Caco-2 (cell line): ENCODE measurements around the gene OTUB1. TPM values are rescaled to one million over a fixed set of nuclear protein-coding genes. Genes with fewer than 3 reads are reported as not detected.

Experiments used
- BruUV-seq: library from RNA; stranded (reverse); fragments of 400-500 nt; replicated peaks from 2 replicates; lab custom pipeline; 2021; lab: Mats Ljungman, UMichigan
- CTCF ChIA-PET: fragments of 300-600 bp; sonication (Branson Sonifier 250); formaldehyde crosslinking; loops from one replicate; lab custom pipeline; 2022; ENCODE audit warnings: antibody characterized with exemption; lab: Charles Lee
- POLR2A ChIA-PET: fragments of 300-600 bp; sonication (Branson Sonifier 250); formaldehyde crosslinking; loops from one replicate; lab custom pipeline; 2022; ENCODE audit warnings: antibody characterized with exemption; lab: Charles Lee
- DNase-seq, 2 experiments: peaks; one replicate each; pipeline versions ENCODE4 v3.0.0 to v3.0.0-alpha.2; 2020 to 2022
- H3K27me3 ChIP-seq: replicated peaks from 2 replicates; pipeline ENCODE4 v1.6.0; 2011; ENCODE audit warnings: low read length; ENCODE audit not compliant: control insufficient read depth, insufficient read depth
- H3K36me3 ChIP-seq: 2 replicates; pipeline ENCODE4 v1.5.1; 2011; ENCODE audit warnings: low read length; ENCODE audit not compliant: control insufficient read depth, insufficient read depth
- H3K4me1 ChIP-seq: fragments of 250-450 bp; sonication (Bioruptor Pico); 2 replicates; pipeline ENCODE4 v1.5.1; 2020; ENCODE audit warnings: mild to moderate bottlenecking
- H3K4me3 ChIP-seq: 2 replicates; pipeline ENCODE4 v1.5.1; 2011; ENCODE audit warnings: low read depth, mild to moderate bottlenecking, control low read depth, low read length
- H3K9me3 ChIP-seq: fragments of 250-450 bp; sonication (Bioruptor Pico); 2 replicates; pipeline ENCODE4 v1.5.1; 2020; ENCODE audit warnings: mild to moderate bottlenecking, moderate library complexity
- H3K27ac Mint-ChIP-seq: one replicate; pipeline ENCODE4 v1.8.0; 2022; ENCODE audit warnings: mixed read lengths; ENCODE audit not compliant: unreplicated experiment
- H3K27me3 Mint-ChIP-seq: one replicate; pipeline ENCODE4 v1.8.0; 2022; ENCODE audit warnings: mixed read lengths; ENCODE audit not compliant: insufficient read depth, unreplicated experiment
- H3K36me3 Mint-ChIP-seq: one replicate; pipeline ENCODE4 v1.8.0; 2022; ENCODE audit warnings: mild to moderate bottlenecking, mixed read lengths; ENCODE audit not compliant: insufficient read depth, unreplicated experiment
- H3K4me1 Mint-ChIP-seq: one replicate; pipeline ENCODE4 v1.8.0; 2022; ENCODE audit warnings: low read depth, mixed read lengths; ENCODE audit not compliant: unreplicated experiment
- H3K4me3 Mint-ChIP-seq: one replicate; pipeline ENCODE4 v1.8.0; 2022; ENCODE audit warnings: mild to moderate bottlenecking, moderate library complexity, mixed read lengths; ENCODE audit not compliant: unreplicated experiment
- H3K9me3 Mint-ChIP-seq: one replicate; pipeline ENCODE4 v1.8.0; 2022; ENCODE audit warnings: mixed read lengths; ENCODE audit not compliant: unreplicated experiment
- intact Hi-C: fragments of 100-400 bp; cut with micrococcal nuclease; formaldehyde crosslinking; loops from one replicate; pipeline ENCODE4 v1.10.0; 2022; ENCODE audit not compliant: unreplicated experiment
- total RNA-seq: library from RNA; stranded (reverse); gene quantifications from 2 replicates; pipeline ENCODE4 v1.2.3, GENCODE V29; 2022
- TF ChIP-seq, protein P1 (sequence below), 2 experiments: fragments of 200-600 bp in 1 of 2; IDR thresholded peaks; 1 replicate in 1 of 2; 2 replicates in 1 of 2; pipeline versions ENCODE4 v1.5.1 to v1.8.0; 2011 to 2022; ENCODE audit warnings: antibody characterized with exemption in 1 of 2, control low read depth in 1 of 2, inconsistent platforms in 1 of 2, low read depth in 1 of 2, low read length in 1 of 2, mild to moderate bottlenecking in 1 of 2, moderate library complexity in 1 of 2; ENCODE audit not compliant: insufficient read depth in 1 of 2, severe bottlenecking in 1 of 2, unreplicated experiment in 1 of 2

Gene OTUB1
- total RNA-seq, 1 experiment from 2014 or later: 152 TPM

DNA sequence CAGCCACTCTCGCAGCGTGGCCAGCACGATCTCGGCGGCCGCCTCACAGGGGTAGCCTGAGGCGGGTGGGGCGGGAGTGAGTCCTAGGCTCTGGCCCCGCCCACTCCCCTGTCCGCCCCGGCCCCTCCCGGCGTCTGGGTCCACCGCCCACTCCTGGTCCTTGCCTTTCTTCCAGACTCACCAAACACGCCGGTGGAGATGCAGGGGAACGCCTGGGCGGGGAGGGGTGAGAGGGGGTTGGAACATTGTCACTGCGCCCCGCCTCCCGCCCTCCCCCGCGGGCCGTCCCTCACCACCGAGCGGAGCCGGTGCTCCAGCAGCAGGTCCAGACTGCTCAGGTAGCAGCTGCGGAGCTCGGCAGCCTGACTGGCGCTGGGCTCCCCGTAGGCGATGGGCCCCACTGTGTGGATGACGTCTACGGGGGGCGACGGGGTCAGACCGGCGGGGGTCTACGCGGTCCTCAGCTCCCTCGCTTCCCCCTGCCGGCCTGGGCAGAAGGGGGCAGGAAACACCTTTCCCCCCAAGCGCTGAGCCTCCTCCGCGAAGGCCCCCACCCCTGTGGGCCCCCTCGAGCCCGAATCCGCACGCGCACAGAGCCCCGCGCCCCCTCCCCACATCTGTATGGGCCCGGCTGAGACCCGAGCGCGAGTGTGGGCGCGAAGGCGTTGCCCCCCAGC, 13.2 kb downstream of the OTUB1 start:
- intact Hi-C loops: no loop called here
- ChIA-PET POLR2A (no interaction called here), CTCF (no interaction called here)
- Mint-ChIP-seq H3K27ac (no peak overlapping the region), H3K9me3 (no peaks in the 10 kb centered on the region), H3K4me3 (no peak overlapping the region), H3K36me3 (peaks cover 66% of the 10 kb centered on the region), H3K27me3 (no peaks in the 10 kb centered on the region), H3K4me1 (no peaks in the 10 kb centered on the region)
- TF ChIP-seq, protein P1, sequence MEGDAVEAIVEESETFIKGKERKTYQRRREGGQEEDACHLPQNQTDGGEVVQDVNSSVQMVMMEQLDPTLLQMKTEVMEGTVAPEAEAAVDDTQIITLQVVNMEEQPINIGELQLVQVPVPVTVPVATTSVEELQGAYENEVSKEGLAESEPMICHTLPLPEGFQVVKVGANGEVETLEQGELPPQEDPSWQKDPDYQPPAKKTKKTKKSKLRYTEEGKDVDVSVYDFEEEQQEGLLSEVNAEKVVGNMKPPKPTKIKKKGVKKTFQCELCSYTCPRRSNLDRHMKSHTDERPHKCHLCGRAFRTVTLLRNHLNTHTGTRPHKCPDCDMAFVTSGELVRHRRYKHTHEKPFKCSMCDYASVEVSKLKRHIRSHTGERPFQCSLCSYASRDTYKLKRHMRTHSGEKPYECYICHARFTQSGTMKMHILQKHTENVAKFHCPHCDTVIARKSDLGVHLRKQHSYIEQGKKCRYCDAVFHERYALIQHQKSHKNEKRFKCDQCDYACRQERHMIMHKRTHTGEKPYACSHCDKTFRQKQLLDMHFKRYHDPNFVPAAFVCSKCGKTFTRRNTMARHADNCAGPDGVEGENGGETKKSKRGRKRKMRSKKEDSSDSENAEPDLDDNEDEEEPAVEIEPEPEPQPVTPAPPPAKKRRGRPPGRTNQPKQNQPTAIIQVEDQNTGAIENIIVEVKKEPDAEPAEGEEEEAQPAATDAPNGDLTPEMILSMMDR (IDR thresholded peaks at IDR 0.05; ENCODE audit: insufficient read depth in 1 of 2, low read depth in 1 of 2, low read length in 1 of 2, severe bottlenecking in 1 of 2, unreplicated experiment in 1 of 2): no peak
- no peaks in the 10 kb centered on the region for H3K4me1 ChIP-seq
- H3K4me3 ChIP-seq: no peak overlapping the region
- no TSS peak for BruUV-seq
- peak; percentile 52 to 75 for DNase-seq
- H3K27me3 ChIP-seq: no peaks in the 10 kb centered on the region
- H3K9me3 ChIP-seq: no peaks in the 10 kb centered on the region
- peaks cover 4% of the 10 kb centered on the region; the same call in 1 of the 2 replicates for H3K36me3 ChIP-seq

DNA sequence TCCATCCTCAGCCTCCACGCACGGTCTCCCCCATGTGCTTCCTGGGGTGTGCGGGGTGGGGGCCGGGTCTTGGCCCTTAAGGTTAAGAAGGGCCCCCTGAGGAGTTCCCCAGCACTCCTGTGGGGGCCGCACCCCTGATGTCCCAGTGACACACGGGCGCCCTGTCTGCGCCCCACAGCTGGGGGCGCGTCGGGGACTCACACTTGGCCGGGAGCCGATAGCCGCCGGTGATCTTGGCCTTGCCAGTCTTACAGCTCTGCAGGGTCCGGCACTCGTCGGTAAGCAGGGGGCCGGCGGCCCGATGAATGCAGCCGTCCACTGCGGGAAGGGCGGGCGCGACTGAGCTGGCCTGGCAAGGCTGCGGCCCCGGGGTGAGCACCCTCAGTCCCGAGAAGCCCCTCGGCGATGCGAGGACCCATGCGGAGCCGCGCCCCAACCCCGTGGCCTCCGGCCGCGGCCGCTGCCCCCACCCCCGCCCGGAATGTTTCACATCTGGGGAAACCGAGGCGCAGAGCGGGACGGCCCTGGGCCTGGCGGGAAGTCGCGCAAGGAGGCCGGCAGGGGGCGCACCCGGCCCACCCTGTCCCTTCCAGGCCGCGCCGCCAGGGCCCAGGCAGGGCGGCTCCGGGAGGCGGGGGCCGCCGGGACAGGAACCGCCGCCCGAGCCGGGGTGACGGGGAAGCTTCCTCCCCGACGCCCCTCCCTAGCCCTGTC, 13.9 kb downstream of the OTUB1 start:
- Mint-ChIP-seq H3K4me1 (no peaks in the 10 kb centered on the region), H3K36me3 (peaks cover 59% of the 10 kb centered on the region), H3K27me3 (no peaks in the 10 kb centered on the region), H3K9me3 (no peaks in the 10 kb centered on the region), H3K27ac (no peak overlapping the region), H3K4me3 (no peak overlapping the region)
- Histone ChIP-seq H3K9me3 (no peaks in the 10 kb centered on the region), H3K4me1 (no peaks in the 10 kb centered on the region), H3K36me3 (peaks cover 4% of the 10 kb centered on the region; the same call in 1 of the 2 replicates), H3K27me3 (no peaks in the 10 kb centered on the region), H3K4me3 (no peak overlapping the region)
- DNase-seq: no peak
- BruUV-seq: no TSS peak
- TF ChIP-seq, protein P1 (IDR thresholded peaks at IDR 0.05; ENCODE audit: insufficient read depth in 1 of 2, low read depth in 1 of 2, low read length in 1 of 2, severe bottlenecking in 1 of 2, unreplicated experiment in 1 of 2): no peak
- intact Hi-C loops: no loop called here
- ChIA-PET CTCF (no interaction called here), POLR2A (no interaction called here)

DNA sequence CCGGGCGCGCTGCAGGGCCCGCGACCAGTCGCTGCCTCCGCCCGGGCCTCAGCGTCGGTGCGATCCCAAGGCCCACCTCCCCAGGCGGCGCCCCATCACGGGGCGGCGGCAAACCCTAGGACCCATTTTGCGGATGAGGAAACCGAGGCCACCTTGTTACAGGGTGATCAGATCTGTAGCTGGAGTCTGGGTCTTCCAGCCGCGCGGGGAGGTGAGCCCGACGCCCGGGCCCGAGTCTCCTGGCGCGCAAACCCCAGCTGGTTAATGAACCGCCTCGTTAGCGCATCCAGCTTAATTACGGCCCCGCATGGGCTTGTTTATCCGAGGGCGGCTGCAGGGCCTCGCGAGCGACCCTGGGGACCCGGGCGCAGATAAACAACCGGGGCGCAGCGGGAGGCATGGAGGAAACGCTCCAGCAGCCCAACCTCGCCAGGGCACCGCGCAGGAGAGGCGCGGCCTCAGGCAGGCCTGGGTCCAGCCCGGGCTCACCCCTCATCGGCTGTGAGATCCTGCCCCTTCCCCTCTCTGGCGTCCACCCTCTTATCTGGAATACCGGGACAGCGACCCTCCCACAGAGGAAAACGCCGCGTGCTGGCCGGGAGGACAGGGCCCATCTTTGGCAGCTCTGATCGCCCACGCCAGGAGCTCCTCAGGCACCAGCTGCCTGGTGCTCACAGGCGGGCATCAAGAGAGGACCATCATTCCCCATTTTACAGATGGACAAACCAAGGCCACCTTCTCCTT, 14.7 kb downstream of the OTUB1 start:
- H3K4me3 ChIP-seq: no peak overlapping the region

More for the DNA sequence above, 14.7 kb downstream of the OTUB1 start:
- Histone ChIP-seq H3K4me1 (no peaks in the 10 kb centered on the region), H3K36me3 (peaks cover 4% of the 10 kb centered on the region; the same call in 1 of the 2 replicates), H3K9me3 (no peaks in the 10 kb centered on the region), H3K27me3 (no peaks in the 10 kb centered on the region)
- Mint-ChIP-seq H3K36me3 (peaks cover 54% of the 10 kb centered on the region), H3K4me3 (no peak overlapping the region), H3K4me1 (no peaks in the 10 kb centered on the region), H3K27me3 (no peaks in the 10 kb centered on the region), H3K27ac (no peak overlapping the region), H3K9me3 (no peaks in the 10 kb centered on the region)
- POLR2A ChIA-PET: no interaction called here
- intact Hi-C loops: no loop called here
- DNase-seq: no peak
- BruUV-seq: no TSS peak
- TF ChIP-seq, protein P1 (IDR thresholded peaks at IDR 0.05; ENCODE audit: insufficient read depth in 1 of 2, low read depth in 1 of 2, low read length in 1 of 2, severe bottlenecking in 1 of 2, unreplicated experiment in 1 of 2): no peak
- CTCF ChIA-PET: no interaction called here
